Lower leg skin (tissue), 4 donors: Measurements from ENCODE around the gene GPBP1. TPM values are rescaled to one million over a fixed set of nuclear protein-coding genes. Genes with fewer than 3 reads are reported as not detected.
"Not testable (repeated sequence)": the region's sequence is repeated elsewhere in the genome, so short reads cannot be mapped to it uniquely, and the experiment has no call there.

Experiments used
- DNase-seq, 2 donors: peaks; one replicate each; pipeline ENCODE4 v3.0.0-alpha.2; 2019; ENCODE audit warnings: low spot score in 2 of 2
- H3K4me3 ChIP-seq: fragments of 200-600 bp; sonication (generic); 2 replicates; pipeline ENCODE4 v1.5.1; 2017; ENCODE audit warnings: mild to moderate bottlenecking, low read depth; ENCODE audit not compliant: poor library complexity, severe bottlenecking
- CTCF ChIP-seq, 3 donors: fragments of 450-650 bp; IDR thresholded peaks; one replicate each; pipeline ENCODE4 v1.5.1; 2016; ENCODE audit warnings: antibody characterized with exemption in 3 of 3, mild to moderate bottlenecking in 3 of 3, moderate library complexity in 2 of 3
- POLR2A ChIP-seq, 2 donors: fragments of 450-650 bp; IDR thresholded peaks; one replicate each; pipeline ENCODE4 v1.6.1; 2016 to 2017; ENCODE audit warnings: antibody characterized with exemption in 2 of 2, mild to moderate bottlenecking in 1 of 2, moderate library complexity in 1 of 2
- WGBS, 2 donors: methylation state at CpG; one replicate each; pipeline ENCODE4 v1.1.5; 2018; 5-methylcytosine and 5-hydroxymethylcytosine counted together
- intact Hi-C: fragments of 100-400 bp; cut with DNase I; formaldehyde crosslinking; loops from one replicate; pipeline ENCODE4 v1.15.0; 2023; ENCODE audit warnings: low total_unique reads
- total RNA-seq, 4 donors: library from RNA; depleted of rRNA; stranded (reverse); fragments of >200 nt; gene quantifications; one replicate each; pipeline ENCODE4 v1.1.0, GENCODE V29; 2016

GPBP1 gene
- total RNA-seq, 4 donors from 2014 or later, result 40.1 to 58.6 (median 52.7) TPM

- intact Hi-C loops, result no loop called here
- DNase-seq, result no peak
- TF ChIP-seq CTCF (IDR thresholded peaks at IDR 0.05) (no peak), POLR2A (IDR thresholded peaks at IDR 0.05) (no peak)
- 95 to 96% methylated on average over 2 of the region's 2 CpGs for WGBS, 2 donors
- no peak overlapping the region for H3K4me3 ChIP-seq
These were observed 18.8 kb upstream of the GPBP1 start for GRCh38 chr5:57155033-57155432.

GRCh38 chr5:57157131-57157530, 16.7 kb upstream of the GPBP1 start:
- H3K4me3 ChIP-seq, result no peak overlapping the region
- WGBS, 2 donors, result 41 to 48% methylated on average over 2 of the region's 2 CpGs
- TF ChIP-seq CTCF (IDR thresholded peaks at IDR 0.05), result no peak
- no peak for TF ChIP-seq POLR2A (IDR thresholded peaks at IDR 0.05)
- no peak for DNase-seq
- intact Hi-C loops, result no loop called here

GRCh38 chr5:57157666-57158065, 16.2 kb upstream of the GPBP1 start:
- no peak for DNase-seq
- 94 to 96% methylated on average over 7 of the region's 7 CpGs for WGBS, 2 donors
- TF ChIP-seq POLR2A (IDR thresholded peaks at IDR 0.05) (no peak), CTCF (IDR thresholded peaks at IDR 0.05) (no peak)
- H3K4me3 ChIP-seq, result no peak overlapping the region
- intact Hi-C loops, result no loop called here

GRCh38 chr5:57163553-57164006, 10.3 kb upstream of the GPBP1 start:
- H3K4me3 ChIP-seq, result no peak overlapping the region
- intact Hi-C loops, result no loop called here
- WGBS, 2 donors, result 88 to 91% methylated on average over 3 of the region's 3 CpGs
- TF ChIP-seq CTCF (IDR thresholded peaks at IDR 0.05) (no peak), POLR2A (IDR thresholded peaks at IDR 0.05) (no peak)
- DNase-seq, result no peak

GRCh38 chr5:57164124-57164523, 9.7 kb upstream of the GPBP1 start:
- intact Hi-C loops, result no loop called here

GRCh38 chr5:57165171-57165570, 8.7 kb upstream of the GPBP1 start:
- intact Hi-C loops, DNase-seq, H3K4me3 ChIP-seq: not testable (repeated sequence)
- 98 to 100% methylated on average over 3 of the region's 3 CpGs for WGBS, 2 donors

More at GRCh38 chr5:57164124-57164523, 9.7 kb upstream of the GPBP1 start:
- no peak for TF ChIP-seq POLR2A (IDR thresholded peaks at IDR 0.05)
- TF ChIP-seq CTCF (IDR thresholded peaks at IDR 0.05), result no peak
- WGBS, 2 donors, result 86 to 94% methylated on average over 8 of the region's 8 CpGs
- DNase-seq, result no peak
- H3K4me3 ChIP-seq, result no peak overlapping the region
